Activated naive CD4-positive, alpha-beta T cell treated with anti-CD3 and anti-CD28 coated beads for 36 hours (primary cell): ENCODE results near the gene PACRG. TPM values are rescaled to one million over a fixed set of nuclear protein-coding genes. Genes with fewer than 3 reads are reported as not detected.

ENCODE experiments used
- CTCF ChIA-PET: fragments of 350-600 bp; sonication (Branson Sonifier 250); formaldehyde crosslinking; loops from one replicate; lab custom pipeline; 2021; ENCODE audit warnings: antibody characterized with exemption; lab: Charles Lee
- DNase-seq: peaks from one replicate; pipeline ENCODE4 v3.0.0-alpha.2; 2020
- H3K27ac Mint-ChIP-seq: one replicate; pipeline ENCODE4 v1.8.0; 2021; ENCODE audit warnings: mild to moderate bottlenecking, mixed read lengths
- H3K27me3 Mint-ChIP-seq: one replicate; pipeline ENCODE4 v1.8.0; 2021; ENCODE audit warnings: low read depth, mixed read lengths
- H3K36me3 Mint-ChIP-seq: one replicate; pipeline ENCODE4 v1.8.0; 2021; ENCODE audit warnings: low read depth, mixed read lengths
- H3K4me1 Mint-ChIP-seq: one replicate; pipeline ENCODE4 v1.8.0; 2021; ENCODE audit warnings: low read depth, mixed read lengths
- H3K4me3 Mint-ChIP-seq: one replicate; pipeline ENCODE4 v1.8.0; 2021; ENCODE audit warnings: mild to moderate bottlenecking, moderate library complexity, mixed read lengths
- H3K9me3 Mint-ChIP-seq: one replicate; pipeline ENCODE4 v1.8.0; 2021; ENCODE audit warnings: mixed read lengths
- intact Hi-C: fragments of 100-400 bp; cut with micrococcal nuclease; formaldehyde crosslinking; loops from one replicate; pipeline ENCODE4 v1.15.1; 2023
- total RNA-seq, 2 experiments: library from RNA; stranded (reverse); gene quantifications; one replicate each; pipeline ENCODE4 v1.2.3, GENCODE V29; 2021

PACRG gene
- total RNA-seq, 2 experiments from 2014 or later: not detected

DNA sequence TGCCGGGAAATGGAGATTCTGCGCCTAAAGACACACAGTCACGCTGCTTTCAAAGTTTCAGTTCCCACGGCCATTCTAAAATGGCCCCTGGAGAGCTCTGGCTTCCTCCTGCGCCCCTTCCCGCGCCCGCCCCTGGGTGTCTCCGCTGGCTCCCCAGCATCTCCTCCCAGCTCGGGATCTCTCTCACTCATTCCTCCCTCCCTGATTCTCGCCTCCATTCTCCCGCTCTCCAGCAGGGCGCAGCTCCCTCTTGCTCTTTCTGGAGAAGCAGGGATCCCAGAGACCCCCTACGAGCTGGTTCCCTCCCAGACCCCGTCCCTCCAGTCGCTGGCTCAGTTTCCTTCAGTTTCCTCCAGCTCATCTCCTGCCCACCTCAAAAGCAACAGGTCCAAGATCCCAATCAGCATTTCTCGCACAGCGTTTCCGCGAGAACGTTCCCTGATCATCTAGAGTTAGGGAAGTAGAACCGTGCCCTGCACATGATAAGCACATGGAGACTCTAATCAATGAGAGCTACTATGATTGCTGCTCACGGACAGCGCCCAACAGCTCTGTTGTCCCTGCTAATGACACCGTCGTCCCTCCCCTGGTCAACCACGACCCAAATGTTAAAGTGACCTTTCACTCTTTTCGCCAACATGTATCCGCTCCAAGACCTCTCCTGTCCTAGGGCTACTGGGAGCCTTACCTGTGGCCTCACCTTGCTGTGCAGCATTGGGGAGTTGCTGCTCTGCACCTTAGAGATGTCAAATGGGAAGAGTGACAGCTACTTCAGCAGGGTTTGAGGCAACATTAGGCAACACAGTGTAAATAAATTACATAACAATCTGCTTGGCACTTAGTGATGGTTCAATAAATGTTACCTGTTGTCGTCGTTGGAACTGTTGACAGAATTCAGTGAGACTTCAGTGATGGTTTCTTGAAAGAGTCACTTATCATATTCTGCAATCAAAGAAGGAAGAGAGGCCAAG, 468.2 kb downstream of the PACRG start:
- no peaks in the 10 kb centered on the region for H3K9me3 Mint-ChIP-seq
- H3K27ac Mint-ChIP-seq: no peak overlapping the region
- H3K36me3 Mint-ChIP-seq: no peaks in the 10 kb centered on the region
- no peak for DNase-seq
- intact Hi-C loops: no loop called here
- CTCF ChIA-PET: no interaction called here
- no peaks in the 10 kb centered on the region for H3K27me3 Mint-ChIP-seq
- no peaks in the 10 kb centered on the region for H3K4me1 Mint-ChIP-seq
- H3K4me3 Mint-ChIP-seq: no peak overlapping the region

DNA sequence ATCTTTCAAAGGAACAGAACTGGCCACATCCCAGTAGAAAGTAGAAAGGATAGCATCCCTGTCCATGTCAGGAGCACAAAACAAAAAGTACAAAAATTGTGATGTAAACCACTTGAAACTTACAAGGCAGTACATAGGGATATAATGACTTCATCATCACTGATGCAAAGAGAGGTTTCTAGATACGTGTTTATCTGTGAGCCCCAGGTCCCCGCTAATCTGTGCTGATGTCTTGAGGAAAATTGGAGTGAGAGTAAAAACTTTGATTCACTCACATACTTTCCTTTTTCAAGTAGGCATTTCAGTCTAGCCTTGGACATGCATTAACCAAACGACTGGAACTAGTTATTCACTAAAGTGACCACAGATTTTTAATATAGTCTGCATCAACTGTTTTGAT, 470.1 kb downstream of the PACRG start:
- no peak for DNase-seq
- H3K4me3 Mint-ChIP-seq: no peak overlapping the region
- no peak overlapping the region for H3K27ac Mint-ChIP-seq
- CTCF ChIA-PET: no interaction called here
- H3K9me3 Mint-ChIP-seq: no peaks in the 10 kb centered on the region
- H3K4me1 Mint-ChIP-seq: no peaks in the 10 kb centered on the region
- intact Hi-C loops: no loop called here
- peaks cover 4% of the 10 kb centered on the region for H3K27me3 Mint-ChIP-seq
- no peaks in the 10 kb centered on the region for H3K36me3 Mint-ChIP-seq

DNA sequence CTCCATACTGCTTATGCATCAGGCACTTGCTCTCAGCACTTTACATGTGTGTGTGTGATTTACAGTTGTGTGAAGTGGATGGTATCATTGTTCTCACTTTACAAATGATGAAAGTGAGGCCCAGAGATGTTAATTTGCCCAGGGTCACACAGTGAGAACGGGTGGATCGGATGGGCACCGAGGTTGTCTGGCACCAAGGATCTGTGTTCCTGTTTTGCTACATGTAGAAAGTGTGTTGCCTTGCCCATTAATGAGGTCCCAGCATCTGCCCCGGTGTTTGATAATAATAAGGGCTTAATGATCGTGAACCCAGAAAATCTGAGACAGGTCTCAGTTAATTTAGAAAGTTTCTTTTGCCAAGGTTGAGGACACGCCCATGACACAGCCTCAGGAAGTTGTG, 470.6 kb downstream of the PACRG start:
- intact Hi-C loops: no loop called here

DNA sequence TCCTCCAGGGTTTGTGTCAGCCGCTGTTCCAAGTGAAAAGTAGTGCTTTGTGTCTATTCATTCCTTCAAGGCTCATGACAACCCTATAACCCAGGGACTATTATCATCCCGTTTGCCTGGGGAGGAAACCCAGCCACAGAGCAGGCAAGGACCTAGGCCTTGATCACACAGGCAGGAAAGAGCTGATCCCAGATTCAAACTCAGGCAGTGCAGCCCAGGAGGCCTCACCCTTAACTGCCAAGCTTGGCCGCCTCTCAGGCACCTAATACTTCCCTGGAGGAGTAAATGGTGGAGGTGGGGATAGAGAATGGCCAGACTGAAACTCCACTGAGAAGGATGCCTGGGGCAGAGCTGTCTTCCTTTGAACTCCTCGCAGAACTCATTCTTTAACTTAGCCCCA, 471.6 kb downstream of the PACRG start:
- Mint-ChIP-seq H3K27me3 (peaks cover 7% of the 10 kb centered on the region), H3K36me3 (no peaks in the 10 kb centered on the region), H3K4me3 (no peak overlapping the region), H3K27ac (no peak overlapping the region), H3K9me3 (no peaks in the 10 kb centered on the region), H3K4me1 (no peaks in the 10 kb centered on the region)
- intact Hi-C loops: no loop called here
- CTCF ChIA-PET: no interaction called here
- no peak for DNase-seq

More for the DNA sequence above, 470.6 kb downstream of the PACRG start:
- Mint-ChIP-seq H3K4me3 (no peak overlapping the region), H3K4me1 (no peaks in the 10 kb centered on the region), H3K27ac (no peak overlapping the region), H3K9me3 (no peaks in the 10 kb centered on the region), H3K27me3 (peaks cover 4% of the 10 kb centered on the region), H3K36me3 (no peaks in the 10 kb centered on the region)
- no peak for DNase-seq
- CTCF ChIA-PET: no interaction called here

DNA sequence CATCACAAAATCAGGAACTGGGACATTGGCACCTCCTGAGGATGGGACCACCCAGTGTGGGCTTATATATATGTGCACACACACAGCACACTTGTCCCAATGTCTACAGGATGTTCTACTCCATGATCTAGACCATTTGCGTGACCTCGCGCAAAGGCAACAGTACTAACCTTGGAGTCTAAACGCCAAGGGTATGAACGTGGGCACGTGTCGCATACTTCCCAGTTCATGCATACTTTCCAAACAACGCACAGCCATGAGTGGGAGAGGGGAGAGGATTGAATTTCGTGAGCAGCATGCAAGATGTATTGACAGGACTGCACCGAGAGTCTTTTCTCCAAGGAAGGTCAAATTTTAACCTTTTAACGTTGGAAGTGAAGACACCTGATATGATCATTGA, 472.5 kb downstream of the PACRG start:
- peaks cover 8% of the 10 kb centered on the region for H3K27me3 Mint-ChIP-seq
- intact Hi-C loops: no loop called here
- CTCF ChIA-PET: no interaction called here
- no peaks in the 10 kb centered on the region for H3K9me3 Mint-ChIP-seq
- no peaks in the 10 kb centered on the region for H3K4me1 Mint-ChIP-seq
- H3K36me3 Mint-ChIP-seq: no peaks in the 10 kb centered on the region
- DNase-seq: no peak
- no peak overlapping the region for H3K27ac Mint-ChIP-seq
- H3K4me3 Mint-ChIP-seq: no peak overlapping the region

DNA sequence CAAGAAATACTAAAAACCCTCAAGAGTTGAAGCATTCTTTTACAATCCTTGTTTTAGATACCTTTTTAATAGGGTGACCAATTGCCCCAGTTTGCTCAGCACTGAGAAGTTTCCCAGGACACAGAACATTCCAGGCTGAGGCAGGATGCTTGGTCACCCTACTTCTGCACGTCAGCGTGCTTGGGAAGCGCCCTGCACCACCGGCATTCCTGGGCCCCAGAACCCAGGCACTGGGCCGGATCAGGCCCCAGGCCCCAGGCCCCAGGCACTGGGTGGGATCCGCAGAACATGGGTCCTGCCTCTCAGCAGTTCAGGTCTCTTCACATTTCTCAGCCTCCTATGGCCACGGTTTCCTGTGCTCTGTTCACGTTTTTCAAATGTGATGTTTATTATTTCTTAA, 472.9 kb downstream of the PACRG start:
- no peaks in the 10 kb centered on the region for H3K4me1 Mint-ChIP-seq
- H3K9me3 Mint-ChIP-seq: no peaks in the 10 kb centered on the region
- H3K36me3 Mint-ChIP-seq: no peaks in the 10 kb centered on the region
- H3K27ac Mint-ChIP-seq: no peak overlapping the region
- CTCF ChIA-PET: no interaction called here
- no peak overlapping the region for H3K4me3 Mint-ChIP-seq
- H3K27me3 Mint-ChIP-seq: peaks cover 8% of the 10 kb centered on the region
- no peak for DNase-seq
- intact Hi-C loops: no loop called here

DNA sequence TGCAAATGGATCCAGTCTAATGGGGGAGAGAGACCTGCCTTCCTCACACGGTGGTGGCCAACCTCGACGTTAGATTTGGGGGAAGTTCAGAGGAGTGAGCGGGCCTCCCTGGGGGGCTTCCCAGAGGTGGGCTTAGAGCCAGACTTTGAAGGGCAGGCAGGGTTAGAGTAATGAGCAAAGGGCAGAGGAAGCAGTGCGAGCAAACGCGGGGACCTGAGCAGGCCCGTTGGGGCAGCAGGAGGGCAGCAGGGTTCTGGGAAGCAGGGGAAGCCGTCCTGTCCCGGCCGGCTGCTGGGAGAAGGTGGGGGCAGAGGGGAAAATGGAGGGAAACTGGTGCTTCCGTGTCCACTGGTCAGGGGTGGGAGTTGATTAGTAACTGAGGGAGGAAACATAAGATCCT, 474.1 kb downstream of the PACRG start:
- Mint-ChIP-seq H3K27ac (no peak overlapping the region), H3K4me1 (no peaks in the 10 kb centered on the region), H3K27me3 (peaks cover 8% of the 10 kb centered on the region), H3K9me3 (no peaks in the 10 kb centered on the region), H3K36me3 (no peaks in the 10 kb centered on the region), H3K4me3 (no peak overlapping the region)
- intact Hi-C loops: no loop called here
- CTCF ChIA-PET: no interaction called here
- DNase-seq: no peak

DNA sequence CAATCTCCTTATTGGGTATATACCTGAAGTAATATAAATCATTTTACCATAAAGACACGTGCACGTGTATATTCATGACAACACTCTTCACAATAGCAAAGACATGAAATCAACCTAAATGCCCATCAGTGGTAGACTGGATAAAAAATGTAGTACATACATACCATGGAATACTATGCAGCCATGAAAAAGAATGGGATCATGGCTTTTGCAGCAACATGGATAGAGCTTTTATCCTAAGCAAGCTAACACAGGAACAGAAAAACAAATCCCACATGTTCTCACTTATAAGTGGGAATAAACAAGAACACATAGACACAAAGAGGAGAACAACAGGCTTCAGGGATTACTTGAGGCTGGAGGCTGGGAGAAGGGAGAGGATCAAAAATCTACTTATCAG, 478.4 kb downstream of the PACRG start:
- no peaks in the 10 kb centered on the region for H3K36me3 Mint-ChIP-seq
- H3K4me3 Mint-ChIP-seq: no peak overlapping the region
- H3K27me3 Mint-ChIP-seq: peaks cover 8% of the 10 kb centered on the region
- intact Hi-C loops: no loop called here
- no peak overlapping the region for H3K27ac Mint-ChIP-seq
- H3K4me1 Mint-ChIP-seq: no peaks in the 10 kb centered on the region
- H3K9me3 Mint-ChIP-seq: peaks cover 3% of the 10 kb centered on the region
- CTCF ChIA-PET: no interaction called here
- no peak for DNase-seq

DNA sequence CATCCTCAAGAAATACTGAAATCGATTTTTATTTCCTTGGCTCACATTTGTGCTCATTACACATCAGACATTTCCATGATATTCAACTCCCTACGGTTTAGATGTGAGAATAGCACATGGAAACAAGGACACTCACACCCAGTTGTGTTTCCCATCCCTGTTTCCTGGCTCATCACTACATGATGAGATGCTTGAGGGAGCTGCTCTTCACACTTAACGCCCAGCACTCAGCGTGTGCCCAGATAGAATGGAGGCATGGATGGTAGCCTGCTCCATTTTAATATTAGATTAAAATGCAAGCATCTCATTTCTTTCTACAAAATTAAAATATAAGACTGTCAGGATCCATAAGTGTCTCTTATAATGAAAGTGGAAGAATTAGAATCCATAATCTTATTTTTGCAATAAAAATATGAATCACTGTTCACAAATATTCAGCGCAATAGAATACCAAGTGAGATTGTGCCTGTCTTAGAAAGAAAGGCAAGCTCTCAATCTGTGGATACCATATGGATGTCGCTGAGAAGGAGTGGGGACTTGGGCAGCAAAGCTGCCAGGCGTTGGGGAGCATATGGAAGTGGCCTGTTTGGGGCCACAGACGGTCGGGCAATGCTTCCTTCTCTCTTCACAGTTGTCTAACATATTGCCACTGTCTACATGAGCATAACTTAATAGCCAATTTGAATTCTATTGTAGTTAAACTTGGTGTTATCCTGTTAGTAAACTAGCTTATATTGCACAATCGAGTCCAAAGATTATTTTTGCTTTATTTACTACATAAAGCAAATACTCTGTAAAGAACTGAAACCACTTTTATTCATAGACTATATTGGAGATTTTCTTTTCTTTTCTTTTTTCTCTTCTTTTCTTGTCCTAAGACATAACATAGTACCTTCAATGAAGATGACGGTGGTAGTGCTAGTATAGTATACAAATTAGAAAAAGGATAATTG, 479.9 kb downstream of the PACRG start:
- Mint-ChIP-seq H3K4me3 (no peak overlapping the region), H3K27ac (no peak overlapping the region), H3K36me3 (no peaks in the 10 kb centered on the region), H3K27me3 (peaks cover 4% of the 10 kb centered on the region), H3K9me3 (peaks cover 10% of the 10 kb centered on the region), H3K4me1 (no peaks in the 10 kb centered on the region)
- intact Hi-C loops: no loop called here
- CTCF ChIA-PET: interaction anchor here (0.7 kb wide), 1 partner anchor 280 kb away, joined by 4 read pairs; no protein-coding TSS in a partner anchor
- DNase-seq: no peak

DNA sequence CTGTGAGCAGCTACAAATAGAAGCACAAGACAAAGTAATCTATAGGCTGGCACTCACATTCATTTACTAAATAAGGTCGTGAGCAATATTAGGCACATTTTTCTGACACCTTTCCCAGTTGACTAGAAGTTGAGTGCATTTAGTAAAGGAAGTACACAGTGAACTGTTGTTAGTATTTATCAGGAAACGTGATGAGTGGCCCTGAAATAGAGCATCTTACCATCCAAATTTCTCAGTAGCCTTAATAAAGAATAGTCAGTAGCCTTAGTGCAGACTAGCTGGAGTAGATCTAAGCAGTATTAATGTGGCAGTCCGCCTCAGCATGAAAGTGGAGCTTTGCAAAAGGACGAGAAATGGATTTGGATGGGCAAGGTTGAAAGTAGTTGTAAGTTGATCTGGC, 481.2 kb downstream of the PACRG start:
- Mint-ChIP-seq H3K27ac (no peak overlapping the region), H3K4me1 (no peaks in the 10 kb centered on the region), H3K36me3 (no peaks in the 10 kb centered on the region), H3K9me3 (peaks cover 12% of the 10 kb centered on the region), H3K27me3 (peaks cover 2% of the 10 kb centered on the region), H3K4me3 (no peak overlapping the region)
- CTCF ChIA-PET: interaction anchor here (0.6 to 1.3 kb wide), 2 partner anchors 123 to 125 kb away, joined by 3 to 6 read pairs; no protein-coding TSS in a partner anchor
- intact Hi-C loops: no loop called here
- DNase-seq: no peak

DNA sequence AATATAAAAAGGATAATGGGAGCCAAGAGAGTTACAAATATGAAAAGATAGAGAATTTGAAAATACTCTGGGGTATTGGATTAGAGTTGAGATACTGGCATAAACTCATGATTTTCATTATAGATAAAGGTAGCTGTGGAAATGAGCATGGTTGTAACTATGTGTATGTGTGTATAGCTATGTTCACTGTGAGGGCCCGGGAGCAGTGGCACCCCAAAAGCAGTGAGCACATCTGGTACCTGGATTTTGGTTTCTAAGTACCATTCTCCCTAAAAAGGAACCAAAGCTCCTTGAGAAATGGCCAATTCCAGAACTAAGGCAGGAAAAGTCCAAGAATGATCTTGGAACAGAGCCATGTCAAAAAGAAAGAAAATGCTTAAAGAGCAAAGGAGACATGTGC, 484.3 kb downstream of the PACRG start:
- no peak for DNase-seq
- intact Hi-C loops: no loop called here
- Mint-ChIP-seq H3K4me3 (no peak overlapping the region), H3K9me3 (peaks cover 12% of the 10 kb centered on the region), H3K36me3 (no peaks in the 10 kb centered on the region), H3K27me3 (peaks cover 3% of the 10 kb centered on the region), H3K4me1 (no peaks in the 10 kb centered on the region), H3K27ac (no peak overlapping the region)
- CTCF ChIA-PET: no interaction called here

DNA sequence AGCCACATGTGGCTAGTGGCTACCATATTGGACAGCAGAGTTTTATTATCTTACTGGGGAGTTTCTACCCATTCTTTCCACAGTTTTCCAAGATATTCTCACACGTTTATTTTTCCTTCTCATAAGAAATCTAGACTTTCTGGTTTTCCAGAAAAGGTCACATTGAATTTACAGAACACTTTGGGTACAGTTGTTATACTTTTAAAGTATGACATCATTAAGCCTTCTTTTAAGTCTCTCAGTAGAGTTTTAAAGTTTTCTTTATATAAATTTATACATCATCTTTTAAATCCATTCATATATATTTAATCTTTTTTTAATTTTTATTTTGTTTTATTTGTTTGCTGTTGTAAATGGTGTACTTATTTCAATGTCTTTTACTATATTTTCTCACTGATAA, 486.5 kb downstream of the PACRG start:
- no peak overlapping the region for H3K27ac Mint-ChIP-seq
- H3K27me3 Mint-ChIP-seq: peaks cover 8% of the 10 kb centered on the region
- no peak overlapping the region for H3K4me3 Mint-ChIP-seq
- peaks cover 12% of the 10 kb centered on the region for H3K9me3 Mint-ChIP-seq
- no peak for DNase-seq
- H3K4me1 Mint-ChIP-seq: no peaks in the 10 kb centered on the region
- intact Hi-C loops: no loop called here
- no peaks in the 10 kb centered on the region for H3K36me3 Mint-ChIP-seq
- CTCF ChIA-PET: interaction anchor here (0.6 kb wide), 1 partner anchor 109 kb away, joined by 3 read pairs; no protein-coding TSS in a partner anchor
